Breast epithelium (tissue), 4 donors: ENCODE data around the gene PPP1CA. TPM values are rescaled to one million over a fixed set of nuclear protein-coding genes. Genes with fewer than 3 reads are reported as not detected.
A peak's percentile ranks its signal among the peaks of the same experiment; 100 is the strongest.

Experiments
- DNase-seq, 2 donors: peaks; one replicate each; pipeline ENCODE4 v3.0.0-alpha.2; 2019; ENCODE audit warnings: low spot score in 2 of 2
- H3K27ac ChIP-seq, 2 donors: fragments of 200-600 bp; sonication (generic) in 1 of 2; one replicate each; pipeline ENCODE4 v1.5.1; 2016 to 2019; ENCODE audit warnings: mild to moderate bottlenecking in 1 of 2
- H3K27me3 ChIP-seq, 2 donors: fragments of 200-600 bp; sonication (generic) in 1 of 2; one replicate each; pipeline versions ENCODE4 v1.5.1 to v1.6.0; 2017 to 2019; ENCODE audit warnings: control low read depth in 1 of 2, mild to moderate bottlenecking in 1 of 2
- H3K36me3 ChIP-seq: fragments of 200-600 bp; one replicate; pipeline ENCODE4 v1.5.1; 2019
- H3K4me1 ChIP-seq, 2 donors: fragments of 200-600 bp; sonication (generic); one replicate each; pipeline ENCODE4 v1.5.1; 2016 to 2019; ENCODE audit warnings: control low read depth in 1 of 2
- H3K4me3 ChIP-seq, 3 donors: fragments of 200-600 bp; sonication (generic); 1 replicate in 2 of 3; 2 replicates in 1 of 3; pipeline ENCODE4 v1.5.1; 2016 to 2019; ENCODE audit warnings: mild to moderate bottlenecking in 3 of 3, moderate library complexity in 2 of 3
- H3K9me3 ChIP-seq, 2 donors: fragments of 200-600 bp; sonication (generic) in 1 of 2; one replicate each; pipeline ENCODE4 v1.5.1; 2016 to 2019; ENCODE audit warnings: control low read depth in 1 of 2
- POLR2A ChIP-seq: fragments of 450-650 bp; IDR thresholded peaks from one replicate; pipeline ENCODE4 v1.6.1; 2016; ENCODE audit warnings: antibody characterized with exemption, mild to moderate bottlenecking, moderate library complexity
- POLR2AphosphoS5 ChIP-seq, 3 donors: sonication (generic); formaldehyde crosslinking; IDR thresholded peaks; one replicate each; pipeline ENCODE4 v1.6.1; 2017; ENCODE audit warnings: antibody characterized with exemption in 3 of 3
- intact Hi-C: fragments of 100-400 bp; cut with DNase I; formaldehyde crosslinking; loops from one replicate; pipeline ENCODE4 v1.15.1; 2023; ENCODE audit warnings: low total_unique reads
- total RNA-seq, 3 donors: library from RNA; depleted of rRNA; stranded (reverse); fragments of >200 nt; gene quantifications; one replicate each; pipeline ENCODE4 v1.1.0, GENCODE V29; 2016
- TF ChIP-seq, protein P1 (sequence below), 3 donors: fragments of 450-650 bp; IDR thresholded peaks; one replicate each; pipeline ENCODE4 v1.5.1; 2016 to 2017; ENCODE audit warnings: antibody characterized with exemption in 3 of 3, mild to moderate bottlenecking in 3 of 3, moderate library complexity in 3 of 3

Gene PPP1CA
- total RNA-seq, 3 donors from 2014 or later = 73.1 to 91.9 (median 76.7) TPM

DNA sequence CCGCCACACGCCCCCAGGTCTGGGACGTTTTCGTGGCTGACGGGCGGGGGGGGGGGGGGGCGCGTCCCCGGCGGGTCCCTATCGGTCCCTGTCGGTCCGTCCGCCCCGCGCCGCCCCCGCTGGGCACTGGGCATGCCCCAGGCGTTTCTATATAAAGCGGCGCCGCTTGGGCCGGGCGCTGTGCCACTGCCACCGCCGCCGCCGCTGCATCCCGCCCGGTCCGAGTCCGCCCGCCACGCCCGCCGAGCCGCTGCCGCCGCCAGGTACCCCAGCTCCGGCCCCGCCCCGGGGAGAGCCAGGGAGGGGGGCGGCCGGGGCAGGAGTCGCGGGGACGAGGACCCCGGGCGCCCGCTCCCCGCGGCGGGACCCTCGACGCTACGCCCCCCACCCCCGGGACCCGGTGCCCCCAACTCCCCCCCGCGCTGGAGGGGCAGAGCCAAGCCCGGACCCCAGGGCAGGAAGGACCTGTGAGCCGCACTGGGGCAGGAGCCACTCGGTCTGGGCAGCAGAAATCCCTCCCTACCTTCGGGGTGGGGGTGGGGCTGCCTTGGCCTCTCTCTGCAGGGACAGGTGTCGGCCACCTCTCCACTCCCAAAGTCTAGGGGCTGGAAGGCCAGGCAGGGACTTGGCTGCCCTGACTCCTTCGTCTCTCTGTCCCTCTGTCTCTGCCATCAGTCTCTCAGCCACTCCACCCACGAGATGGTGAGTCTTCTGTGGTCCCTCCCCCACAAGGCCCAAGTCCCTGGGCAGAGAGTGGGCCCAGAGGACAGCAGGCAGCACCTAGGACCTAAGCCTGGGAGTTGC, 14.0 kb upstream of the PPP1CA start, which contains the start of gene CARNS1:
Gene CARNS1, plus strand, starts transcription at position 178 of the 804 bp plus-strand sequence. Its CDS starts 522 bp downstream, at position 700.
- Histone ChIP-seq H3K4me3 (peak within 1 kb of the TSS; percentile 12 to 63 (median 45)), H3K4me1 (peaks cover 10 to 13% of the 10 kb centered on the region in 2 donors), H3K27me3 (peaks cover 0 to 13% of the 10 kb centered on the region in 2 donors), H3K36me3 (no peaks in the 10 kb centered on the region), H3K9me3 (no peaks in the 10 kb centered on the region), H3K27ac (peak within 1 kb of the TSS; percentile 68 to 83)
- TF ChIP-seq POLR2A = no peak
- no peak for TF ChIP-seq POLR2AphosphoS5 (IDR thresholded peaks at IDR 0.05)
- TF ChIP-seq, protein P1, sequence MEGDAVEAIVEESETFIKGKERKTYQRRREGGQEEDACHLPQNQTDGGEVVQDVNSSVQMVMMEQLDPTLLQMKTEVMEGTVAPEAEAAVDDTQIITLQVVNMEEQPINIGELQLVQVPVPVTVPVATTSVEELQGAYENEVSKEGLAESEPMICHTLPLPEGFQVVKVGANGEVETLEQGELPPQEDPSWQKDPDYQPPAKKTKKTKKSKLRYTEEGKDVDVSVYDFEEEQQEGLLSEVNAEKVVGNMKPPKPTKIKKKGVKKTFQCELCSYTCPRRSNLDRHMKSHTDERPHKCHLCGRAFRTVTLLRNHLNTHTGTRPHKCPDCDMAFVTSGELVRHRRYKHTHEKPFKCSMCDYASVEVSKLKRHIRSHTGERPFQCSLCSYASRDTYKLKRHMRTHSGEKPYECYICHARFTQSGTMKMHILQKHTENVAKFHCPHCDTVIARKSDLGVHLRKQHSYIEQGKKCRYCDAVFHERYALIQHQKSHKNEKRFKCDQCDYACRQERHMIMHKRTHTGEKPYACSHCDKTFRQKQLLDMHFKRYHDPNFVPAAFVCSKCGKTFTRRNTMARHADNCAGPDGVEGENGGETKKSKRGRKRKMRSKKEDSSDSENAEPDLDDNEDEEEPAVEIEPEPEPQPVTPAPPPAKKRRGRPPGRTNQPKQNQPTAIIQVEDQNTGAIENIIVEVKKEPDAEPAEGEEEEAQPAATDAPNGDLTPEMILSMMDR (IDR thresholded peaks at IDR 0.05) = no peak
- intact Hi-C loops = no loop called here
- no peak for DNase-seq

DNA sequence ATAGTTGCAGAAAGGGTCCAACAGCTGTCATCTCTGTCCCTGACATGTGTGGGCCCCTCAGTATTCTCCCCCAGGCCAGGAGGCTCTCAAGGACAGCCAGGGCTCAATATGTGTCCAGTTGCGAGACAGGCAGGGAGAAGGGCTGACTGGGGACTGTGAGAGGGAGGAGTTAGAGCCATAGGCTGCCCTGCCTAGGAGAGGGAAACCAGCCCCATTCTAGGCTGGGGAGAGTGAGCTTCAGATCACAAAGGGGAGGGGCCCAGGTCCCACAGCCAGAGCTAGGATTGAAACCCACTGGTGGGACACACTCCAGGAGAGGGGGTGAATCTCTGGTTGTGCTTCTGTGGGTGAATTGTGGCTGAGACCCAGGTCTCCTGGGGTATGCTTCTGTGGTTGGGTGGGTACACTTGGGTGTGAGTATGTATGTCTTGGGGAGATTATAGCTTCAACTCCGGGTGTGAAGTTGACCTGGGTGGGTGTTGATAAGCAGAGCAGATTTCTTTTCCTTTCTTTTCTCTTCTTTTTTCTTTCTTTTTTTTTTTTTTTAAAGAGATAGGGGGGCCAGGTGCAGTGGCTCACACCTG, 11.7 kb upstream of the PPP1CA start:
- no peaks in the 10 kb centered on the region for H3K9me3 ChIP-seq
- peaks cover 0 to 15% of the 10 kb centered on the region in 2 donors for H3K27me3 ChIP-seq
- intact Hi-C loops = no loop called here
- no peak overlapping the region for H3K27ac ChIP-seq
- peaks cover under 1 to 6% of the 10 kb centered on the region in 2 donors for H3K4me1 ChIP-seq
- no peak for DNase-seq
- TF ChIP-seq POLR2A (no peak), POLR2AphosphoS5 (IDR thresholded peaks at IDR 0.05) (no peak)
- TF ChIP-seq, protein P1 (IDR thresholded peaks at IDR 0.05) = no peak
- no peaks in the 10 kb centered on the region for H3K36me3 ChIP-seq
- H3K4me3 ChIP-seq = no peak overlapping the region

DNA sequence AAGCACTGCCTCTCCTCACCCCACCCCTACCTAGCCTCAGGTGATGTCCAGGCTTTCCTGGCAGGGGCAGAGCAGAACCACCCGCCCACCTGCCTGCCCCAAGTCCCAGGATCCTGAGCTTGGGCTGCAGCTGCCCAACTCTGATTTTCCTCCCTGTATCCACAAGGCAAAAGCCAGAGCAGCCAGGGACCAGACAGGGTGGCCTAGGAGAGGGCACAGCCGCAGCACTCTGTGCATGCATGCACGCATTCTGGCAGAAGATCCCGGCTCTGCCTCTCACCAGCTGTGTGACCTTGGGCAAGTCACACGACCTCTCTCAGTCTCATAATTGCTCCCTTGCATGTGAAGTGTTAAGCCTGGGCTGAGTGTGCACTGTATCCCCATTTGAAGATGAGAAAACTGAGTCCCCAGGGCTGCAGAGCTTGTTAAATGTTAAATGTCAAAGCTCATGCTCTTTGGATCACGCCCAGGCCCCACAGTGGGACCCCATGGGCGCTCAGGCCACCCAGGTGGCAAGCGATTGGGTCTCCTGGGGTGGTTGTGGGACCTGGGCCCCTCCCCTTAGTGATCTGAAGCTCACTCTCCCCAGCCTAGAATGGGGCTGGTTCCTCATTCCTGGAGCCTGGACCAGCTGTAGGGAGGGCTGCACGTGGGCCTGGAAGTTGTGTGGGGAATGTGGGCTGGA, 11.0 kb upstream of the PPP1CA start:
- H3K9me3 ChIP-seq = no peaks in the 10 kb centered on the region
- TF ChIP-seq, protein P1 (IDR thresholded peaks at IDR 0.05) = no peak
- no peak for TF ChIP-seq POLR2AphosphoS5 (IDR thresholded peaks at IDR 0.05)
- TF ChIP-seq POLR2A = no peak
- peaks cover 0 to 6% of the 10 kb centered on the region in 2 donors for H3K4me1 ChIP-seq
- no peak overlapping the region for H3K27ac ChIP-seq
- intact Hi-C loops = no loop called here
- H3K4me3 ChIP-seq = no peak overlapping the region
- no peaks in the 10 kb centered on the region for H3K36me3 ChIP-seq
- no peak for DNase-seq
- peaks cover 0 to 15% of the 10 kb centered on the region in 2 donors for H3K27me3 ChIP-seq

DNA sequence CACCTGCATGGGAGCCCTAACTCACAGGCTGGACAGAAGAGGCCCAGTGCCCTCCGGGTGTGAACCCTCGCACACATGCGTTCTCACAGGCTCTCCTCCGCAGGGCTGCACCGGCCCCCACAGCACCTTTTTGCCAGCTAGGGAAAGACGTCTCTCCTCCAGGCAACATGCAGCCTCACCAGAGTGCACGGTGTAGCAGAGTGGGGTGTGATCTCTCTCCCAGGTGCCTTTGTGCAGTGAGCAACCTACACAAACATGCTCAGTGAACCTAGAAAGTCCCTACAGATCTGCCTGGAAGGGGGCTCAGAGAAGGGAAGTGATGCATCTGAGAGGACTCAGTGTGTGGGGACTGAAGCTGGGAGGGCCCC, 10.1 kb upstream of the PPP1CA start:
- peaks cover 0 to 6% of the 10 kb centered on the region in 2 donors for H3K4me1 ChIP-seq
- intact Hi-C loops = no loop called here
- TF ChIP-seq POLR2AphosphoS5 (IDR thresholded peaks at IDR 0.05) (no peak), POLR2A (no peak)
- TF ChIP-seq, protein P1 (IDR thresholded peaks at IDR 0.05) = no peak
- H3K27me3 ChIP-seq = peaks cover 0 to 15% of the 10 kb centered on the region in 2 donors
- no peak overlapping the region for H3K4me3 ChIP-seq
- no peaks in the 10 kb centered on the region for H3K9me3 ChIP-seq
- DNase-seq = no peak
- no peak overlapping the region for H3K27ac ChIP-seq
- no peaks in the 10 kb centered on the region for H3K36me3 ChIP-seq
